GM23338 (cell line): ENCODE results near the gene PACC1.

Experiments used
- EZH2 ChIP-seq: fragments of 200-600 bp; sonication (generic); IDR thresholded peaks from one replicate; pipeline ENCODE4 v1.8.0; 2017; ENCODE audit warnings: antibody characterized with exemption, mild to moderate bottlenecking, low read depth; ENCODE audit not compliant: unreplicated experiment
- TF ChIP-seq, protein P1 (sequence below), 2 experiments: fragments of 200-600 bp in 1 of 2; sonication (generic) in 1 of 2; conservative IDR thresholded peaks; 2 replicates each; pipeline versions ENCODE4 v1.5.1 to v1.6.1; 2016 to 2017; ENCODE audit warnings: antibody characterized with exemption in 2 of 2, low read depth in 2 of 2, mild to moderate bottlenecking in 2 of 2, moderate library complexity in 1 of 2

DNA sequence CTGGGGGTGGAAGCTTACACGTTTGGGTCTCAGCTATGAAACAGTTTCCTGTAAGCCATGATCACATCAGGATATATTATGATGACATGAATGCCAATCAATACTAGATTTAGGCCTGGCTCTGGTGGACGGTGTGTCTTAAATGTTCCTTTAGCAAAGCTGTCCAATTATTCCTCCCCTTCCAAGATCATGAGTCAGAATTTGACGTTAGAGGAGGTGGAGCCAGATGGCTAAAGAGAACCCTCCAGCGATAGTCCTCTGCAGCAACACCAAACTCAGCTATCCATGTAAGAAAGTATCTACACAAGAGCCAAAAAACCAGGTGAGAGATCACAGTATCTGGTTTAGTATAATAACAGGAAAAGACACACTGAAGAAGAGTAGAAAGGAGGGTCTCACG is 47.8 kb downstream of the PACC1 start:
- no peak for TF ChIP-seq EZH2
- TF ChIP-seq, protein P1, sequence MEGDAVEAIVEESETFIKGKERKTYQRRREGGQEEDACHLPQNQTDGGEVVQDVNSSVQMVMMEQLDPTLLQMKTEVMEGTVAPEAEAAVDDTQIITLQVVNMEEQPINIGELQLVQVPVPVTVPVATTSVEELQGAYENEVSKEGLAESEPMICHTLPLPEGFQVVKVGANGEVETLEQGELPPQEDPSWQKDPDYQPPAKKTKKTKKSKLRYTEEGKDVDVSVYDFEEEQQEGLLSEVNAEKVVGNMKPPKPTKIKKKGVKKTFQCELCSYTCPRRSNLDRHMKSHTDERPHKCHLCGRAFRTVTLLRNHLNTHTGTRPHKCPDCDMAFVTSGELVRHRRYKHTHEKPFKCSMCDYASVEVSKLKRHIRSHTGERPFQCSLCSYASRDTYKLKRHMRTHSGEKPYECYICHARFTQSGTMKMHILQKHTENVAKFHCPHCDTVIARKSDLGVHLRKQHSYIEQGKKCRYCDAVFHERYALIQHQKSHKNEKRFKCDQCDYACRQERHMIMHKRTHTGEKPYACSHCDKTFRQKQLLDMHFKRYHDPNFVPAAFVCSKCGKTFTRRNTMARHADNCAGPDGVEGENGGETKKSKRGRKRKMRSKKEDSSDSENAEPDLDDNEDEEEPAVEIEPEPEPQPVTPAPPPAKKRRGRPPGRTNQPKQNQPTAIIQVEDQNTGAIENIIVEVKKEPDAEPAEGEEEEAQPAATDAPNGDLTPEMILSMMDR (conservative IDR thresholded peaks at IDR 0.05; ENCODE audit: low read depth in 2 of 2): no peak
